NT2/D1 (cell line): ENCODE results near the gene DSTYK.

ENCODE experiments used
- SUZ12 ChIP-seq: IDR thresholded peaks from 2 replicates; pipeline ENCODE4 v1.6.1; 2011; ENCODE audit not compliant: insufficient read length, insufficient read depth; ENCODE audit errors: extremely low read depth
- YY1 ChIP-seq: IDR thresholded peaks from 2 replicates; pipeline ENCODE4 v1.6.1; 2011; ENCODE audit not compliant: insufficient read length, insufficient read depth
- ZNF274 ChIP-seq: IDR thresholded peaks from 2 replicates; pipeline ENCODE4 v1.6.1; 2011; ENCODE audit warnings: mild to moderate bottlenecking, low read depth, low read length

DNA sequence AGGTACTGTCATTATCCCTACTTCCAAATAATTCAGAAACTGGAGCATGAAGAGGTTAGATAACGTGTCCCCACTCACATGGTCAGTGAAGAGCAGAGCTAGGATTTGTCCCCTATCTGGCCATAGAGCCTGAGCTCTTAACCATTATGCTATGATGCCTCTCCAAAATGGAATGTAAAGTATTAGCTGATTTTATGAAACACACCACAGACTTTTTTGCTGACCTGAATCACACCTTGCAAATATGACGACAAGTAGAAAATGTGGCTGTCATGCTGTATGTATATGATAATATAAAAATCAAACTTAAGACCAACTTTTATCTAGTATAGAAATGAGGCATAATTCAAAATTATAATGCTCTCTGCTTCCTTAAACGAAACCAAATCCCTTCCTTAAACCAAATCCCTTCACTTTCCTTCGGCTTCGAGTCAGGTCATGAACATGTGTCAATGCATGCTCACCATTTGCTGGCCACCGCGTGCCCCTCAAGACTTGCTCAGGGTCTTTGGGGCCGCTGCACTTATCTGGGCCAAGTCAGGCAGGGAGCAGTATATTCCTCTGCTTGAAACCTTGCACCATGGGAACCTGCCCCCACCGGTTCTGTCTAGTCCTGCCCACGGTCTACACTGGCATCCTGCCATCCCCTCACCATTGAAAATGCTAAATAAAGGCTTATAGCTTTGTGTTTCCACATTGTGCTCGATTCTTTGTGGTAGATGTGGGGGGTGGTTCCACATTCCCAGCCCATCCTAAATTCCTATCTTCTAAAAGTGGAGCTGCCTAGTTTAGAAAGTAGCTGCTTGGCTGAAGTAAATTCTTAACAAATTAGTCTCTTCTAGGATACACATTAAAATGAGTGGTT lies 14.6 kb upstream of the DSTYK start:
- no peak for TF ChIP-seq YY1
- TF ChIP-seq ZNF274, result no peak
- TF ChIP-seq SUZ12, result no peak
